ENCODE data around the gene KLK3.

- TF ChIP-seq CTCF (IDR thresholded peaks at IDR 0.05 in 4 of 5, conservative IDR thresholded peaks at IDR 0.05 in 1 of 5) (no peak), POLR2A (IDR thresholded peaks at IDR 0.05) (no peak)
Observed at GRCh38 chr19:50830266-50831025, 24.3 kb upstream of the KLK3 start.
